LHCN-M2 (cell line): ENCODE measurements around the gene C1QL1. TPM values are rescaled to one million over a fixed set of nuclear protein-coding genes. Genes with fewer than 3 reads are reported as not detected.

Experiments
- DNase-seq: peaks from one replicate; pipeline ENCODE4 v3.0.0-alpha.2; 2012; ENCODE audit warnings: low read depth
- total RNA-seq: library from RNA; depleted of rRNA; stranded (reverse); fragments of >200 nt; gene quantifications from 2 replicates; pipeline ENCODE4 v1.2.3, GENCODE V29; 2014

C1QL1 gene
- total RNA-seq, 1 experiment from 2014 or later, result 2.5 TPM

- no peak for DNase-seq
These were observed 21.5 kb upstream of the C1QL1 start for GRCh38 chr17:44989552-44990138.

GRCh38 chr17:44988044-44988942 lies 20.2 kb upstream of the C1QL1 start:
- DNase-seq, result no peak

- DNase-seq, result no peak
These were observed 15.5 kb upstream of the C1QL1 start for GRCh38 chr17:44983563-44983962.

- DNase-seq, result no peak
These were observed 14.1 kb upstream of the C1QL1 start for GRCh38 chr17:44982113-44982702.

- peak; percentile 55 for DNase-seq
These were observed 13.3 kb upstream of the C1QL1 start for GRCh38 chr17:44981221-44981968.

GRCh38 chr17:44979426-44979995 lies 11.4 kb upstream of the C1QL1 start:
- no peak for DNase-seq

GRCh38 chr17:44978807-44979206 lies 10.7 kb upstream of the C1QL1 start:
- no peak for DNase-seq

GRCh38 chr17:44977814-44978550 lies 9.9 kb upstream of the C1QL1 start:
- DNase-seq, result no peak

GRCh38 chr17:44977065-44977464 lies 9.0 kb upstream of the C1QL1 start:
- no peak for DNase-seq

GRCh38 chr17:44976206-44976605 lies 8.1 kb upstream of the C1QL1 start:
- no peak for DNase-seq

GRCh38 chr17:44972953-44973352 lies 4.8 kb upstream of the C1QL1 start:
- DNase-seq, result peak; percentile 77

- DNase-seq, result peak; percentile 75
These were observed 3.8 kb upstream of the C1QL1 start for GRCh38 chr17:44971776-44972483.

GRCh38 chr17:44970136-44970741 lies 2.1 kb upstream of the C1QL1 start:
- no peak for DNase-seq

GRCh38 chr17:44969144-44969780 lies 1.2 kb upstream of the C1QL1 start:
- no peak for DNase-seq

- no peak for DNase-seq
These were observed 237 bp downstream of the C1QL1 start for GRCh38 chr17:44967907-44968224.

- DNase-seq, result no peak
These were observed 837 bp downstream of the C1QL1 start for GRCh38 chr17:44967026-44967906.

- no peak for DNase-seq
These were observed 1.6 kb downstream of the C1QL1 start for GRCh38 chr17:44966348-44967025.
